GM12873 (cell line): ENCODE data around the gene ASB13.

Experiments
- CTCF ChIP-seq: IDR thresholded peaks from 2 replicates; pipeline ENCODE4 v1.5.1; 2012; ENCODE audit warnings: low read depth, mild to moderate bottlenecking, moderate library complexity, low read length, control low read depth; ENCODE audit not compliant: insufficient read depth; ENCODE audit errors: missing control alignments

The ASB13 gene

GRCh38 chr10:5627486-5628044 lies 38.8 kb downstream of the ASB13 start:
- TF ChIP-seq CTCF, result no peak

- no peak for TF ChIP-seq CTCF
Observed at GRCh38 chr10:5625992-5626777, 40.2 kb downstream of the ASB13 start.

GRCh38 chr10:5624701-5625100 lies 41.7 kb downstream of the ASB13 start:
- TF ChIP-seq CTCF, result no peak

- TF ChIP-seq CTCF, result peak; percentile 91
Observed at GRCh38 chr10:5623081-5623748, 43.2 kb downstream of the ASB13 start.

- TF ChIP-seq CTCF, result no peak
Observed at GRCh38 chr10:5622186-5622960, 44.0 kb downstream of the ASB13 start.

- TF ChIP-seq CTCF, result no peak
Observed at GRCh38 chr10:5620966-5621365, 45.4 kb downstream of the ASB13 start.
